SK-N-SH treated with all-trans-retinoic acid at 6 μM for 48 hours (cell line): ENCODE measurements around the gene TBC1D9B.

ENCODE experiments used
- ATAC-seq: fragments of 200-7000 bp; cut with Tn5 transposase; 3 replicates; pipeline ENCODE4 v1.9.1; 2020; ENCODE audit warnings: mild to moderate bottlenecking, moderate library complexity
- ARNTL ChIP-seq: fragments of 450-650 bp; formaldehyde crosslinking; IDR thresholded peaks from 2 replicates; pipeline ENCODE4 v1.5.0; 2020; ENCODE audit warnings: low read depth, mild to moderate bottlenecking, moderate library complexity, borderline replicate concordance
- CREB5 ChIP-seq: fragments of 250-450 bp; sonication (Bioruptor Pico); IDR thresholded peaks from 2 replicates; pipeline ENCODE4 v1.5.1; 2020; ENCODE audit warnings: low read depth, mild to moderate bottlenecking, moderate library complexity
- CSDC2 ChIP-seq: fragments of 250-450 bp; sonication (Bioruptor Pico); IDR thresholded peaks from 2 replicates; pipeline ENCODE4 v1.5.0; 2020; ENCODE audit warnings: mild to moderate bottlenecking, moderate library complexity
- CSRNP3 ChIP-seq: fragments of 250-450 bp; sonication (Bioruptor Pico); IDR thresholded peaks from 2 replicates; pipeline ENCODE4 v1.5.1; 2021; ENCODE audit warnings: mild to moderate bottlenecking, moderate library complexity
- ESRRG ChIP-seq: fragments of 250-450 bp; sonication (Bioruptor Pico); IDR thresholded peaks from 2 replicates; pipeline ENCODE4 v1.6.1; 2021; ENCODE audit warnings: mild to moderate bottlenecking
- ISL1 ChIP-seq: fragments of 250-450 bp; sonication (Bioruptor Pico); IDR thresholded peaks from 2 replicates; pipeline ENCODE4 v2.1.2; 2022; ENCODE audit warnings: mild to moderate bottlenecking, moderate library complexity
- OSR1 ChIP-seq: fragments of 250-450 bp; sonication (Bioruptor Pico); IDR thresholded peaks from 2 replicates; pipeline ENCODE4 v1.8.0; 2022; ENCODE audit warnings: moderate library complexity, mild to moderate bottlenecking, inconsistent platforms
- POU6F1 ChIP-seq: fragments of 250-450 bp; sonication (Bioruptor Pico); IDR thresholded peaks from 2 replicates; pipeline ENCODE4 v1.8.0; 2021; ENCODE audit warnings: low read depth, mild to moderate bottlenecking, moderate library complexity, borderline replicate concordance
- RARB ChIP-seq: fragments of 250-450 bp; sonication (Bioruptor Pico); IDR thresholded peaks from 2 replicates; pipeline ENCODE4 v1.8.0; 2021; ENCODE audit warnings: mild to moderate bottlenecking, moderate library complexity
- SNAI2 ChIP-seq: fragments of 250-450 bp; sonication (Bioruptor Pico); IDR thresholded peaks from 2 replicates; pipeline ENCODE4 v1.5.0; 2020; ENCODE audit warnings: mild to moderate bottlenecking, moderate library complexity
- TCF4 ChIP-seq: fragments of 250-450 bp; sonication (Bioruptor Pico); IDR thresholded peaks from 2 replicates; pipeline ENCODE4 v1.8.0; 2021; ENCODE audit warnings: mild to moderate bottlenecking, moderate library complexity, borderline replicate concordance
- TOX ChIP-seq: fragments of 250-450 bp; sonication (Bioruptor Pico); IDR thresholded peaks from 2 replicates; pipeline ENCODE4 v1.8.0; 2021; ENCODE audit warnings: mild to moderate bottlenecking, moderate library complexity, borderline replicate concordance
- TSHZ2 ChIP-seq: fragments of 250-450 bp; sonication (Bioruptor Pico); IDR thresholded peaks from 2 replicates; pipeline ENCODE4 v1.5.0; 2020; ENCODE audit warnings: mild to moderate bottlenecking, moderate library complexity
- ZC3H10 ChIP-seq: fragments of 250-450 bp; sonication (Bioruptor Pico); IDR thresholded peaks from 2 replicates; pipeline ENCODE4 v1.5.1; 2021; ENCODE audit warnings: mild to moderate bottlenecking, moderate library complexity
- ZFP3 ChIP-seq: fragments of 250-450 bp; sonication (Bioruptor Pico); IDR thresholded peaks from 2 replicates; pipeline ENCODE4 v1.5.0; 2020; ENCODE audit warnings: mild to moderate bottlenecking, moderate library complexity
- ZFP30 ChIP-seq: fragments of 450-650 bp; formaldehyde crosslinking; IDR thresholded peaks from 2 replicates; pipeline ENCODE4 v1.5.0; 2022; ENCODE audit warnings: mild to moderate bottlenecking, moderate library complexity
- ZNF565 ChIP-seq: fragments of 450-650 bp; formaldehyde crosslinking; conservative IDR thresholded peaks from 2 replicates; pipeline ENCODE4 v1.5.0; 2020; ENCODE audit warnings: low read depth, mild to moderate bottlenecking, moderate library complexity
- ZNF70 ChIP-seq: fragments of 450-650 bp; formaldehyde crosslinking; IDR thresholded peaks from 2 replicates; pipeline ENCODE4 v1.5.0; 2020; ENCODE audit warnings: mild to moderate bottlenecking, moderate library complexity

The TBC1D9B gene

GRCh38 chr5:179879690-179880010 lies 28.0 kb downstream of the TBC1D9B start (continued):
- TF ChIP-seq ISL1 (CRISPR knock-in tag): no peak
- TF ChIP-seq ZNF565 (CRISPR knock-in tag): no peak
- TF ChIP-seq ZFP3: no peak
- TF ChIP-seq TSHZ2 (CRISPR knock-in tag): no peak
- no peak for TF ChIP-seq CREB5

- ATAC-seq: no peak
- no peak for TF ChIP-seq CREB5
- TF ChIP-seq TOX (CRISPR knock-in tag): no peak
- no peak for TF ChIP-seq ZC3H10 (CRISPR knock-in tag)
- TF ChIP-seq ESRRG (CRISPR knock-in tag): no peak
- TF ChIP-seq POU6F1: no peak
- no peak for TF ChIP-seq ZNF70
- TF ChIP-seq CSDC2 (CRISPR knock-in tag): no peak
- no peak for TF ChIP-seq TCF4
- no peak for TF ChIP-seq SNAI2
- no peak for TF ChIP-seq ZNF565 (CRISPR knock-in tag)
- TF ChIP-seq ZFP3: no peak
- TF ChIP-seq ZFP30: no peak
Observed at GRCh38 chr5:179879003-179879689, 28.6 kb downstream of the TBC1D9B start.

GRCh38 chr5:179878222-179879002 lies 29.3 kb downstream of the TBC1D9B start:
- ATAC-seq: no peak
- TF ChIP-seq ISL1 (CRISPR knock-in tag) (no peak), POU6F1 (no peak), ZFP3 (no peak), ARNTL (no peak), ZFP30 (no peak), RARB (CRISPR knock-in tag) (no peak), ZC3H10 (CRISPR knock-in tag) (no peak), OSR1 (CRISPR knock-in tag) (no peak), SNAI2 (no peak), ZNF70 (no peak), CREB5 (no peak), ESRRG (CRISPR knock-in tag) (no peak), CSRNP3 (CRISPR knock-in tag) (no peak), TSHZ2 (CRISPR knock-in tag) (no peak), TOX (CRISPR knock-in tag) (no peak)
